ENCODE results near the gene PCED1B.
"Not testable (repeated sequence)": the region's sequence is repeated elsewhere in the genome, so short reads cannot be mapped to it uniquely, and the experiment has no call there.

Gene PCED1B

GRCh38 chr12:47190271-47190750 is 110.9 kb downstream of the PCED1B start:
- Histone ChIP-seq H3K27ac (peak overlapping the region in 1 of 21 experiments; percentile 6), H3K4me3 (no peak overlapping the region)

GRCh38 chr12:47190905-47191304 is 111.5 kb downstream of the PCED1B start:
- Histone ChIP-seq H3K27ac (peak overlapping the region in 1 of 21 experiments; percentile 82), H3K4me3 (no peak overlapping the region)

- Histone ChIP-seq H3K27ac (peak overlapping the region in 3 of 21 experiments; percentile 13 to 82 (median 52)), H3K4me3 (no peak overlapping the region)
These were observed 112.6 kb downstream of the PCED1B start for GRCh38 chr12:47192051-47192450.

GRCh38 chr12:47193066-47193465 is 113.6 kb downstream of the PCED1B start:
- Histone ChIP-seq H3K4me3 (no peak overlapping the region), H3K27ac (peak overlapping the region in 7 of 21 experiments; percentile 6 to 82 (median 52))

- H3K4me3 ChIP-seq: no peak overlapping the region
- peak overlapping the region in 2 of 21 experiments; percentile 11 to 82 for H3K27ac ChIP-seq
These were observed 115.1 kb downstream of the PCED1B start for GRCh38 chr12:47194501-47194900.

- Histone ChIP-seq H3K27ac (no peak overlapping the region), H3K4me3 (no peak overlapping the region)
These were observed 121.0 kb downstream of the PCED1B start for GRCh38 chr12:47200446-47200845.

GRCh38 chr12:47201190-47201589 is 121.8 kb downstream of the PCED1B start:
- H3K27ac ChIP-seq, H3K4me3 ChIP-seq: not testable (repeated sequence)

- H3K27ac ChIP-seq: no peak overlapping the region
- no peak overlapping the region for H3K4me3 ChIP-seq
These were observed 122.8 kb downstream of the PCED1B start for GRCh38 chr12:47202176-47202575.

- Histone ChIP-seq H3K27ac (peak overlapping the region in 6 of 21 experiments; percentile 5 to 77 (median 56)), H3K4me3 (no peak overlapping the region)
These were observed 126.4 kb downstream of the PCED1B start for GRCh38 chr12:47205532-47206449.

GRCh38 chr12:47206450-47207339 is 127.3 kb downstream of the PCED1B start:
- H3K4me3 ChIP-seq: no peak overlapping the region
- peak overlapping the region in 12 of 21 experiments; percentile 8 to 77 (median 56) for H3K27ac ChIP-seq

- no peak overlapping the region for H3K4me3 ChIP-seq
- peak overlapping the region in 11 of 21 experiments; percentile 8 to 77 (median 61) for H3K27ac ChIP-seq
These were observed 127.9 kb downstream of the PCED1B start for GRCh38 chr12:47207340-47207717.

GRCh38 chr12:47207829-47208248 is 128.4 kb downstream of the PCED1B start:
- peak overlapping the region in 11 of 21 experiments; percentile 3 to 77 (median 58) for H3K27ac ChIP-seq

GRCh38 chr12:47209014-47209413 is 129.6 kb downstream of the PCED1B start:
- H3K4me3 ChIP-seq: no peak overlapping the region
- peak overlapping the region in 6 of 21 experiments; percentile 58 to 77 (median 64) for H3K27ac ChIP-seq

More at GRCh38 chr12:47207829-47208248, 128.4 kb downstream of the PCED1B start:
- no peak overlapping the region for H3K4me3 ChIP-seq

GRCh38 chr12:47210776-47211175 is 131.4 kb downstream of the PCED1B start:
- H3K4me3 ChIP-seq: no peak overlapping the region
- H3K27ac ChIP-seq: peak overlapping the region in 2 of 21 experiments; percentile 59 to 94

- Histone ChIP-seq H3K27ac (peak overlapping the region in 7 of 21 experiments; percentile 57 to 95 (median 84)), H3K4me3 (no peak overlapping the region)
These were observed 133.2 kb downstream of the PCED1B start for GRCh38 chr12:47212701-47213039.

- H3K27ac ChIP-seq: peak overlapping the region in 8 of 21 experiments; percentile 18 to 95 (median 86)
- H3K4me3 ChIP-seq: peak overlapping the region in 1 of 7 experiments; percentile 37
These were observed 134.0 kb downstream of the PCED1B start for GRCh38 chr12:47213396-47213795.

- Histone ChIP-seq H3K4me3 (peak overlapping the region in 5 of 7 experiments; percentile 11 to 40 (median 31)), H3K27ac (peak overlapping the region in 9 of 21 experiments; percentile 70 to 95 (median 84))
These were observed 134.7 kb downstream of the PCED1B start for GRCh38 chr12:47214001-47214619.

GRCh38 chr12:47214771-47215170 is 135.3 kb downstream of the PCED1B start:
- H3K4me3 ChIP-seq: peak overlapping the region in 6 of 7 experiments; percentile 8 to 40 (median 26)
- peak overlapping the region in 13 of 21 experiments; percentile 38 to 95 (median 81) for H3K27ac ChIP-seq

GRCh38 chr12:47216150-47216677 is 136.8 kb downstream of the PCED1B start:
- Histone ChIP-seq H3K4me3 (peak overlapping the region; percentile 9 to 40 (median 22)), H3K27ac (peak overlapping the region in 18 of 21 experiments; percentile 22 to 95 (median 70))
